Measurements from ENCODE around the gene PLCH1. TPM values are rescaled to one million over a fixed set of nuclear protein-coding genes. Genes with fewer than 3 reads are reported as not detected.

The PLCH1 gene
- total RNA-seq, 1 experiment from 2014 or later = 0.12 TPM

GRCh38 chr3:155517903-155518302 is 227.0 kb downstream of the PLCH1 start:
- no peaks in the 10 kb centered on the region for H3K36me3 Mint-ChIP-seq (ENCODE audit: insufficient read depth, unreplicated experiment)
- peaks cover under 1% of the 10 kb centered on the region for H3K4me1 Mint-ChIP-seq (ENCODE audit: insufficient read depth, unreplicated experiment)
- TF ChIP-seq, protein P1, sequence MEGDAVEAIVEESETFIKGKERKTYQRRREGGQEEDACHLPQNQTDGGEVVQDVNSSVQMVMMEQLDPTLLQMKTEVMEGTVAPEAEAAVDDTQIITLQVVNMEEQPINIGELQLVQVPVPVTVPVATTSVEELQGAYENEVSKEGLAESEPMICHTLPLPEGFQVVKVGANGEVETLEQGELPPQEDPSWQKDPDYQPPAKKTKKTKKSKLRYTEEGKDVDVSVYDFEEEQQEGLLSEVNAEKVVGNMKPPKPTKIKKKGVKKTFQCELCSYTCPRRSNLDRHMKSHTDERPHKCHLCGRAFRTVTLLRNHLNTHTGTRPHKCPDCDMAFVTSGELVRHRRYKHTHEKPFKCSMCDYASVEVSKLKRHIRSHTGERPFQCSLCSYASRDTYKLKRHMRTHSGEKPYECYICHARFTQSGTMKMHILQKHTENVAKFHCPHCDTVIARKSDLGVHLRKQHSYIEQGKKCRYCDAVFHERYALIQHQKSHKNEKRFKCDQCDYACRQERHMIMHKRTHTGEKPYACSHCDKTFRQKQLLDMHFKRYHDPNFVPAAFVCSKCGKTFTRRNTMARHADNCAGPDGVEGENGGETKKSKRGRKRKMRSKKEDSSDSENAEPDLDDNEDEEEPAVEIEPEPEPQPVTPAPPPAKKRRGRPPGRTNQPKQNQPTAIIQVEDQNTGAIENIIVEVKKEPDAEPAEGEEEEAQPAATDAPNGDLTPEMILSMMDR (IDR thresholded peaks at IDR 0.05; ENCODE audit: unreplicated experiment) = no peak
- H3K9me3 Mint-ChIP-seq (ENCODE audit: unreplicated experiment) = no peaks in the 10 kb centered on the region
- peak; percentile 47 for DNase-seq (ENCODE audit: unreplicated experiment)
- intact Hi-C loops (cut with micrococcal nuclease) = no loop called here
- POLR2A ChIA-PET = interaction anchor here (0.6 kb wide), 1 partner anchor 28 kb away, joined by 3 read pairs; no protein-coding TSS in a partner anchor
- no peak overlapping the region for H3K27ac Mint-ChIP-seq (ENCODE audit: low read depth, unreplicated experiment)
- no TSS peak for BruUV-seq (replicated peaks)
- no peak overlapping the region for H3K4me3 Mint-ChIP-seq (ENCODE audit: unreplicated experiment)
- CTCF ChIA-PET = interaction anchor here (0.6 kb wide), 1 partner anchor 295 kb away, joined by 3 read pairs; no protein-coding TSS in a partner anchor
- H3K27me3 Mint-ChIP-seq (ENCODE audit: insufficient read depth, unreplicated experiment) = no peaks in the 10 kb centered on the region

- ChIA-PET POLR2A (no interaction called here), CTCF (interaction anchor here (0.9 kb wide), 1 partner anchor 133 kb away, joined by 3 read pairs; no protein-coding TSS in a partner anchor)
- no peaks in the 10 kb centered on the region for H3K27me3 Mint-ChIP-seq (ENCODE audit: insufficient read depth, unreplicated experiment)
- H3K27ac Mint-ChIP-seq (ENCODE audit: low read depth, unreplicated experiment) = no peak overlapping the region
- H3K36me3 Mint-ChIP-seq (ENCODE audit: insufficient read depth, unreplicated experiment) = no peaks in the 10 kb centered on the region
- peaks cover 9% of the 10 kb centered on the region for H3K4me1 Mint-ChIP-seq (ENCODE audit: insufficient read depth, unreplicated experiment)
- intact Hi-C loops (cut with micrococcal nuclease) = no loop called here
- H3K9me3 Mint-ChIP-seq (ENCODE audit: unreplicated experiment) = no peaks in the 10 kb centered on the region
- TF ChIP-seq, protein P1 (IDR thresholded peaks at IDR 0.05; ENCODE audit: unreplicated experiment) = no peak
- no peak overlapping the region for H3K4me3 Mint-ChIP-seq (ENCODE audit: unreplicated experiment)
- no TSS peak for BruUV-seq (replicated peaks)
- DNase-seq (ENCODE audit: unreplicated experiment) = no peak
These were observed 228.4 kb downstream of the PLCH1 start for GRCh38 chr3:155516439-155516838.

DNA sequence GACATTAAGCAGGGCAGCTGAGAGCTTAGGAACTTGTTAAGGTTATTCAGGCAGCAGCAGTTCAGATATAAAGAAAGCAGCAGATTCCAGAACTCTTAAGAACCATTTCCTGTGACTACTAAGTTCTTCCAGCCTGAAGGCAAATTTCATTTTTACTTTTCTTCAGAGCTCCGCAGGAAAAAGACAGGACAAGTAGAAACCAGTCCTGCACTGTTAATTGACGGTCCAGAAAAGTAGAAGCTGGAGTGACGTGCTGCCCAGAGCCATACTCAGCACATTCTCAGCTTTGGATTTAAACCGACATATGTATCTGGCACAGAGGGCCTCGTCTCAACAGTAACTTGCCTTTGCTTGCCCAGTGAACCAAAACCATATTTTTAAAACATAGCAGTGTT is 232.0 kb downstream of the PLCH1 start:
- H3K27me3 Mint-ChIP-seq (ENCODE audit: insufficient read depth, unreplicated experiment) = no peaks in the 10 kb centered on the region
- peak overlapping the region; percentile 70 for H3K27ac Mint-ChIP-seq (ENCODE audit: low read depth, unreplicated experiment)
- H3K4me1 Mint-ChIP-seq (ENCODE audit: insufficient read depth, unreplicated experiment) = peaks cover 9% of the 10 kb centered on the region
- intact Hi-C loops (cut with micrococcal nuclease) = no loop called here
- no TSS peak for BruUV-seq (replicated peaks)
- peak overlapping the region; percentile 10 for H3K4me3 Mint-ChIP-seq (ENCODE audit: unreplicated experiment)
- no peaks in the 10 kb centered on the region for H3K9me3 Mint-ChIP-seq (ENCODE audit: unreplicated experiment)
- DNase-seq (ENCODE audit: unreplicated experiment) = peak; percentile 48
- ChIA-PET POLR2A (interaction anchor here (0.5 to 1.4 kb wide), 5 partner anchors 11 to 548 kb away, joined by 3 to 6 read pairs (median 3); no protein-coding TSS in a partner anchor), CTCF (interaction anchor here (0.7 kb wide), 1 partner anchor 9 kb away, joined by 3 read pairs; no protein-coding TSS in a partner anchor)
- no peaks in the 10 kb centered on the region for H3K36me3 Mint-ChIP-seq (ENCODE audit: insufficient read depth, unreplicated experiment)
- TF ChIP-seq, protein P1 (IDR thresholded peaks at IDR 0.05; ENCODE audit: unreplicated experiment) = no peak

- TF ChIP-seq, protein P1 (IDR thresholded peaks at IDR 0.05; ENCODE audit: unreplicated experiment) = no peak
- no TSS peak for BruUV-seq (replicated peaks)
- H3K9me3 Mint-ChIP-seq (ENCODE audit: unreplicated experiment) = no peaks in the 10 kb centered on the region
- intact Hi-C loops (cut with micrococcal nuclease) = no loop called here
- DNase-seq (ENCODE audit: unreplicated experiment) = no peak
- peak overlapping the region; percentile 70 for H3K27ac Mint-ChIP-seq (ENCODE audit: low read depth, unreplicated experiment)
- H3K27me3 Mint-ChIP-seq (ENCODE audit: insufficient read depth, unreplicated experiment) = no peaks in the 10 kb centered on the region
- H3K4me3 Mint-ChIP-seq (ENCODE audit: unreplicated experiment) = peak overlapping the region; percentile 10
- ChIA-PET CTCF (interaction anchor here (0.7 kb wide), 1 partner anchor 9 kb away, joined by 3 read pairs; no protein-coding TSS in a partner anchor), POLR2A (interaction anchor here (0.5 to 1.4 kb wide), 4 partner anchors 10 to 548 kb away, joined by 3 to 6 read pairs (median 4); no protein-coding TSS in a partner anchor)
- H3K4me1 Mint-ChIP-seq (ENCODE audit: insufficient read depth, unreplicated experiment) = peaks cover 9% of the 10 kb centered on the region
- no peaks in the 10 kb centered on the region for H3K36me3 Mint-ChIP-seq (ENCODE audit: insufficient read depth, unreplicated experiment)
These were observed 232.6 kb downstream of the PLCH1 start for GRCh38 chr3:155512175-155512866.
